HL-60 (cell line): ENCODE data around the gene RPL13A.

Experiments used
- DNase-seq, 2 experiments: peaks; one replicate each; pipeline ENCODE4 v3.0.0-alpha.2; 2010 to 2020; ENCODE audit warnings: low read depth in 1 of 2, low spot score in 1 of 2
- H3K27ac ChIP-seq: fragments of 250-450 bp; sonication (Bioruptor Pico); replicated peaks from 2 replicates; pipeline ENCODE4 v1.5.1; 2020; ENCODE audit warnings: mild to moderate bottlenecking, moderate library complexity
- H3K27me3 ChIP-seq: fragments of 250-450 bp; sonication (Bioruptor Pico); 2 replicates; pipeline ENCODE4 v1.5.1; 2021; ENCODE audit warnings: mild to moderate bottlenecking, moderate library complexity; ENCODE audit not compliant: insufficient read depth, poor library complexity, severe bottlenecking
- H3K4me3 ChIP-seq: replicated peaks from 2 replicates; pipeline ENCODE4 v1.5.1; 2011; ENCODE audit warnings: mild to moderate bottlenecking, control low read depth, low read length; ENCODE audit not compliant: insufficient read depth
- GABPA ChIP-seq: IDR thresholded peaks from 2 replicates; pipeline ENCODE4 v1.6.1; 2012; ENCODE audit warnings: low read depth
- POLR2AphosphoS5 ChIP-seq: IDR thresholded peaks from 2 replicates; pipeline ENCODE4 v1.6.1; 2012; ENCODE audit warnings: low read depth
- REST ChIP-seq: IDR thresholded peaks from 2 replicates; pipeline ENCODE4 v1.6.1; 2012; ENCODE audit warnings: low read depth; ENCODE audit not compliant: insufficient replicate concordance
- SPI1 ChIP-seq: IDR thresholded peaks from 2 replicates; pipeline ENCODE4 v1.6.1; 2012; ENCODE audit warnings: low read depth, mild to moderate bottlenecking, borderline replicate concordance
- TF ChIP-seq, protein P1 (sequence below): IDR thresholded peaks from one replicate; pipeline ENCODE4 v1.5.1; 2011; ENCODE audit warnings: low read length, control low read depth, inconsistent platforms; ENCODE audit not compliant: insufficient read depth

The RPL13A gene

DNA sequence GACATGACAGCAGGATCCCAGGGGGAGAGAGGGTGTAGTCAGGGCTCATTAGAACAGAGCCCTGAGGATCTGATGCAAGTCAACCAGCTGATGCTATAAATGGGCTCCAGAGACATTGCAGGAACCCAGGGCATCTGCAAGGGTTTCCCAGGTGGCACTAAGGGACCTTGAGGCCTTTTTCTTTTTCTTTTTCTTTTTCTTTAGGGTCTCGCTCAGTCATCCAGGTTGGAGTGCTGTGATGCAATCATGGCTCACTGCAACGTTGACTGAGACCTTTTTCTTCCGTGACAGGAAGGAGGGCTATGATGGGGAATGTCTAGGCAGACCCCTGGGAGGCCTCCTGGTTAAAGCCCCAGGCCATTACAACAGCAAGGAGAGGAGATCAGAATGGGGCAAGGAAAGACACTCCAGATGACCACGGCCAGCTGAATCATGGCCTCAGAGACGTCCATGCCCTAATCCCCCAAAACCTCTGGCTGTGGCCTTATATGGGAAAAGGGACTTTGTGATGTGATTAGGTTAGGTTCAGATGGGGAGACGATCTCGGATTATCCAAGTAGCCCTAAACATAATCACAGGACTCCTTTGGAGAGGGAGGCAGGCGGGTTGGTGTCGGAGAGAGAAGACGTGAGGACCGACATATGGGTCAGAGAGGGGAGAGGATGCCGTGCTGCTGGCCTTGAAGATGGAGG lies 20.5 kb downstream of the RPL13A start:
- no peak for DNase-seq
- Histone ChIP-seq H3K27me3 (no peaks in the 10 kb centered on the region), H3K4me3 (no peak overlapping the region), H3K27ac (no peak overlapping the region)
- TF ChIP-seq SPI1 (no peak), POLR2AphosphoS5 (no peak), REST (no peak), GABPA (no peak)
- TF ChIP-seq, protein P1, sequence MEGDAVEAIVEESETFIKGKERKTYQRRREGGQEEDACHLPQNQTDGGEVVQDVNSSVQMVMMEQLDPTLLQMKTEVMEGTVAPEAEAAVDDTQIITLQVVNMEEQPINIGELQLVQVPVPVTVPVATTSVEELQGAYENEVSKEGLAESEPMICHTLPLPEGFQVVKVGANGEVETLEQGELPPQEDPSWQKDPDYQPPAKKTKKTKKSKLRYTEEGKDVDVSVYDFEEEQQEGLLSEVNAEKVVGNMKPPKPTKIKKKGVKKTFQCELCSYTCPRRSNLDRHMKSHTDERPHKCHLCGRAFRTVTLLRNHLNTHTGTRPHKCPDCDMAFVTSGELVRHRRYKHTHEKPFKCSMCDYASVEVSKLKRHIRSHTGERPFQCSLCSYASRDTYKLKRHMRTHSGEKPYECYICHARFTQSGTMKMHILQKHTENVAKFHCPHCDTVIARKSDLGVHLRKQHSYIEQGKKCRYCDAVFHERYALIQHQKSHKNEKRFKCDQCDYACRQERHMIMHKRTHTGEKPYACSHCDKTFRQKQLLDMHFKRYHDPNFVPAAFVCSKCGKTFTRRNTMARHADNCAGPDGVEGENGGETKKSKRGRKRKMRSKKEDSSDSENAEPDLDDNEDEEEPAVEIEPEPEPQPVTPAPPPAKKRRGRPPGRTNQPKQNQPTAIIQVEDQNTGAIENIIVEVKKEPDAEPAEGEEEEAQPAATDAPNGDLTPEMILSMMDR, result no peak

GRCh38 chr19:49512970-49513745 lies 25.8 kb downstream of the RPL13A start:
- Histone ChIP-seq H3K27me3 (no peaks in the 10 kb centered on the region), H3K4me3 (peak overlapping the region; percentile 48), H3K27ac (peak overlapping the region; percentile 30; the same call in 1 of the 2 replicates)
- TF ChIP-seq GABPA (no peak), POLR2AphosphoS5 (no peak), REST (no peak), SPI1 (no peak)
- TF ChIP-seq, protein P1, result no peak
- DNase-seq, result peak in 1 of 2 experiments; percentile 40

- DNase-seq, result no peak
- Histone ChIP-seq H3K4me3 (peak overlapping the region; percentile 48), H3K27ac (no peak overlapping the region), H3K27me3 (no peaks in the 10 kb centered on the region)
- no peak for TF ChIP-seq POLR2AphosphoS5
- TF ChIP-seq, protein P1, result no peak
- no peak for TF ChIP-seq REST
- no peak for TF ChIP-seq GABPA
- no peak for TF ChIP-seq SPI1
These were observed 26.3 kb downstream of the RPL13A start for GRCh38 chr19:49513746-49514118.
